Caki2 (cell line): Measurements from ENCODE around the gene CLEC4M. TPM values are rescaled to one million over a fixed set of nuclear protein-coding genes. Genes with fewer than 3 reads are reported as not detected.
"Not testable (repeated sequence)": the region's sequence is repeated elsewhere in the genome, so short reads cannot be mapped to it uniquely, and the experiment has no call there.

Experiments
- DNase-seq: peaks from one replicate; pipeline ENCODE4 v3.0.0-alpha.2; 2015; ENCODE audit warnings: low read depth
- in situ Hi-C: cut with HindIII; loops from 2 replicates; pipeline ENCODE4 v1.10.0; 2016; ENCODE audit warnings: low sequenced_read_pairs, low pct_unique_long_range_greater_than_20kb, mixed read lengths
- total RNA-seq: library from RNA; depleted of rRNA; stranded (reverse); fragments of >200 nt; shearing (Covaris generic); gene quantifications from 2 replicates; pipeline ENCODE4 v1.2.3, GENCODE V29; 2014; ENCODE audit warnings: low replicate concordance; rRNA removed

Gene CLEC4M
- total RNA-seq, 1 experiment from 2014 or later = not detected

DNA sequence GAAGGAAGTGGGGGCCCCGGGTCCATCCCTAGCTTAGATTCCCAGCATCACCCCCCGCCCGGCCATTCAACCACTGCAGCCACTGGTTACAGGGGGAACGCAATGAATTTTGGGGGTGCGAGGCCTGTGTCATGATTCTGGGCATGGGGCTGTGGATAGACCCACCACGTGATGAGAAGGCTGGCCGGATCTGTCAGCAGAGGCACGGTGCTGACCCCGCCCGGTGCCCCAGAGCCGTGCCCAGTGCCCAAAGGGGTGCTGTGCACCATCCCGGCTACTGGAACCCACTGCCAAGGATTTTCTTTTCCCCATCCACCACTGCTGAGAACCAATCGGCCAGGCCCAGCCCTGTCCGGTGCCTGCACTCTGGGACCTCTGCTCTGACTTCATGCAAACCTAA is 27.4 kb downstream of the CLEC4M start:
- no peak for DNase-seq
- in situ Hi-C loops = no loop called here

DNA sequence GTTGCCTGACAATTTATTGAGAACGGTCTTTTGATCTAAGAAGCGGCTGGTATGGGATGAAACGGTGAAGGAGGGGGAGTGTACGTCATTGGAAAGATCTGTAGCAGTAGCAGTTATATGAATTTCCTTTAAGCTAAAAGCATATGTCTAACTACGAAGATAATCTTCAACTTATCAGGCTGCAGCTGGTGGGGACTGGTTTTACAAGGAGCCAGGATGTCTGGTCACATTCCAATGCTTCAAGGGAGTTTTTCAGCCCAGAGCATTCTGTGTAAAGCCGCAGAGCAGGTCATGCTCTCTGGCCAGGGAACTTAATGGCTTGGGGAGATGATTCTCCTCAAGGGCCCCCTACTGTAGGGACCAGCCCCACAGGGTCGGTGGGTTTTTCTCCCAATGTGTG is 29.2 kb downstream of the CLEC4M start:
- in situ Hi-C loops = no loop called here
- DNase-seq = no peak

DNA sequence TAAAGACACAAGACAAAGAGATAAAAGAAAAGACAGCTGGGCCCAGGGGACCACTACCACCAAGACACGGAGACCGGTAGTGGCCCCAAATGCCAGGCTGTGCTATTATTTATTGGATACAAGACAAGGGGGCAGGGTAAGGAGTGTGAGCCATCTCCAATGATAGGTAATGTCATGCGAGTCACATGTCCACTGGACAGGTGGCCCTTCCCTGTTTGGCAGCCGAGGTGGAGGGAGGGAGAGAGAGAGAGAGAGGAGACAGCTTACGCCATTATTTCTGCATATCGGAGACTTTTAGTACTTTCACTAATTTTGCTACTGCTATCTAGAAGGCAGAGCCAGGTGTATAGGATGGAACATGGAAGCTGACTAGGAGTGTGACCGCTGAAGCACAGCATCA is 29.7 kb downstream of the CLEC4M start:
- DNase-seq, in situ Hi-C loops: not testable (repeated sequence)

DNA sequence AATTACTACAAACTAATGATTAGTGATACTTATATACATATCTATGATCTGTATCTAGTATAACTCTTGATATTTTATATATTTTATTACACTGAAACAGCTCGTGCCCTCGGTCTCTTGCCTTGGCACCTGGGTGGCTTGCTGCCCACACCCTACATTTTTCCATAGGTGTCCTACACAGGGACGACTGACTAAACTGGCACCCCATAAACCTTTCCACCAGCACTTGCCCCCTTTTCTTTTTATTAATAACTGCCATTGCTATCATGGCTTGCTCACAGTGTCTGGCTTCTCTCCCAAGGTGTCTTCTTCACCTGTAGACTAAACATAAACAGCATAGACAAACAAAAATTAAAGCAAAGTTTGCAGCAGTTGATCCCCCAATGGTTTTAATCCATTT is 30.4 kb downstream of the CLEC4M start:
- in situ Hi-C loops = no loop called here
- DNase-seq = no peak

DNA sequence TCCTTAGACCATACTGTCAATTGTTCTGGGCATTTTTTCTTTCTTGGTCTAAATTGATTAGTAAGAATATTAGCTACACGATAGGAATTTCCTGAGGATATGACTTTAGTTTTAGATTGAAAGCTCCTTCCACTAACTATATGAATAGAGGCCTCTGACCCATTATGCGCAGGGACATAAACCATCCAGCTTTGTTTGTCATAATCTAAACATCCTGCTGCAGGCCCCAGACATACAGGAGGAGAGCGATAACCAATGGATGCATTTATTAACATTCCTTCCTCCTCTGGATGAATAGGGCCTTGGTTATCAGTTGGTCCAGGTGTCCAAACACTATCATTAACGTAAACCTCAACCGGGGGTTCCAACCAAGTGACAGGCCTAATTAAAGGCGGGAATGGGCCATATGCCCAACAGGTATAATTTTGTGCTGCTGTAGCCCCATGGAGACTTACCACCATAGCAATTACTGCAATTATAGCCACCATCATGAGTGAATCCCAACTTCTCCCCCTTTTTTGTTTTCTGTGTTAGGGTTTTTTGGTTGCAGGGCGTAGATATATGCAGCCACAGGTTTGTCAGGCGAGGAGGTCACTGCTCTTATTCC is 32.6 kb downstream of the CLEC4M start:
- no peak for DNase-seq
- in situ Hi-C loops = no loop called here

DNA sequence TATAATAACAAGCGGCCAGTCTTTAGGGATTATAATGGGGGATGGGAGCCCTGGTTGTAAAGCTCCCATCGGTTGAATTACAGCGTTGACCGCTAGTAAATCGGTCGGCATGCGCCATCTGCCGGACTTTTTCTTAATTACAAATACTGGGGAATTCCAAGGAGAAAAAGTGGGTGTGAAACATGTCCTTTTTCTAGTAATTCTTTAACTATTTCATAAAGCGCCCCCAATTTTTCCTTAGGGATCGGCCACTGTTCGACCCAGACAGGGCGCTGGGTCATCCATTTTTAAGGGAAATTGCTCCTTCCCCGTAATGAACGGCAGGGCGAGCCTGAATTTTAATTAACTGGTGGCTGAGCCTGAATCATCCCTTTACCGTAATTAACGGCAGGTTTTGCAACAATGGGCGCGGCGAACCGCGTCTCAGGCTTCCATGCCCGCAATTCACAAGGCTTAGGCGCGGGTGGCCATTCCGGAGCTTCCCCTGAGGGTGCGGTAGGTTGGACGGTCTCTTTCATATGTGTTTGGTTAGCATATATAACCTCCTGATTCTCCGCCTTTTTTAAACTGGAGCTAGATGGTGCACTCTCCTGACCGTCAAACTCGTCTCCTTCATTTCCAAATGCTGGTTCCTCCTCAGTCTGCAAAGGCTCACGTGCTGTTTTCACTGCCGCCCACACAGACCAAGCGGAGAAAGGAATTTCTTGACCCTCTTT is 36.8 kb downstream of the CLEC4M start:
- DNase-seq = peak; percentile 50
- in situ Hi-C loops = no loop called here

DNA sequence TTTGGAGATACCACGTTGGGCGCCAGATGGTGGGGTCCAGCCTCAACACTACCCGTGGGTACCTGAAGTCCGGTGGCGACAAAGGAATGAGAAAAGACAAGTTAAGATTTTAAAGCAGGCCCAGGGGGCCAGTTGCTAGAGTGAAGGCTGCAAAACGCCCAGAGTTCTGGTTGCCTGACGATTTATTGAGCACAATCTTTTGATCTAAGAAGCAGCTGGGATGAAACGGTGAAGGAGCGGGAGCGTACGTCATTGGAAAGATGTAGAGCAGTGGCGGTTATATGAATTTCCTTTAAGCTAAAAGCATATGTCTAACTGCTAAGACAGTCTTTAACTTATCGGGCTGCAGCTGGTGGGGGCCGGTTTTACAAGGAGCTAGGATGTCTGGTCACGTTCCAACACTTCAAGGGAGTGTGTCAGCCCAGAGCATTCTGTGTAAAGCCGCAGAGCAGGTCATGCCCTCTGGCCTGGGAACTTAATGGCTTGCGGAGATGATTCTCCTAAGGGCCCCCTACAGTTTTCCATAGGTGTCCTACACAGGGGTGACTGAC is 38.1 kb downstream of the CLEC4M start:
- in situ Hi-C loops = no loop called here
- DNase-seq = no peak

DNA sequence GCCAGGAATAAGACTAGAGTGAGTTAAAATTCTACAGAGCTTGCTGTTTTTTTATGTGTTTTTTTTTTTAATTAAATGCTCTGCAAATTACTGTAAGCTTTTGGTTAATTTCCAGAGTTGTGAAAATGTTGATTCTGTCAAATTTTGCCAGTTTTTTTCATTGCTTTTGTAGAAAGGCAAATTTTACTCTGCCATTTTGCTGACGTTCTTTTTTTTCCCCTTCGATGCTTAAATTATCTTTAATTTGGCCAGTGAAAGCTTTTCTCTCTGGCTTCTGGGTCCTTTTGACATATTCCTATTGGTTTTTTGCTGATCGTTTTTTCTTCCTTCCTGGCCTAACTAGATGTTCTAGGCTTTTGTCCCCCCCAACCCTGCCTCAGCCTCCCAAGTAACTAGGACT is 43.2 kb downstream of the CLEC4M start:
- in situ Hi-C loops = no loop called here
- no peak for DNase-seq

DNA sequence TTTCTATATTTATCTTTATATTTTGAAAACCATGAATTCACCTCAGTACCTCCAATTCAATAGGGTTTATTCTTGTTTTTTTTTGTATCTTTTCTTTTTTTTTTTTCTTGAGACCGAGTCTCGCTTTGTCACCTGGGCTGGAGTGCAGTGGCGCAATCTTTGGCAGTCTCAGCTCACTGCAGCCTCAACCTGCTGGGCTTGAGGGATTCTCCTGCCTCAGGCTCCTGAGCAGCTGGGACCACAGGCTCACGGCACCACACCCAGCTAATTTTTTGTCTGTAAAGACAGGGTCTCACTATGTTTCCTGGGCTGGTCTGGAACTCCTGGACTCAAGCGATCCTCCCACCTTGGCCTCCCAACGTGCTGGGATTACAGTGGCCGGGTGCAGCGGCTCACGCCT is 43.8 kb downstream of the CLEC4M start:
- DNase-seq = no peak
- in situ Hi-C loops = no loop called here

DNA sequence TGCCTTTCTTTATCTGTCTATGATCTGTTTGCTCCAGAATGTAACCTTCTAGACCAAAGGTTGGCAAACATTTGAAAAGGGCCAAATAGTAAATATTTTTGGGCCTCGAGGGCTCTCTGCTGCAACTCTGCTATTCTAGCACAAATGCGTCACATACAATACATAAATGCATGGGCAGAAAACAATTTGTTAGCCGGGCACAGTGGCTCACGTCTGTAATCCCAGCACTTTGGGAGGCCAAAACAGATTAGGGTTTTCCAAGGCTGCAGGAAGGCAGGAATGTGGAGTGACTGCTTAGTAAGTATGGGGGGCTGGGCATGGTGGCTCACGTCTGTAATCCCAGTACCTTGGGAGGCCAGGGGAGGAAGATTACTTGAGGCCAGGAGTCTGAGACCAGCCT is 45.1 kb downstream of the CLEC4M start:
- in situ Hi-C loops = no loop called here
- no peak for DNase-seq

DNA sequence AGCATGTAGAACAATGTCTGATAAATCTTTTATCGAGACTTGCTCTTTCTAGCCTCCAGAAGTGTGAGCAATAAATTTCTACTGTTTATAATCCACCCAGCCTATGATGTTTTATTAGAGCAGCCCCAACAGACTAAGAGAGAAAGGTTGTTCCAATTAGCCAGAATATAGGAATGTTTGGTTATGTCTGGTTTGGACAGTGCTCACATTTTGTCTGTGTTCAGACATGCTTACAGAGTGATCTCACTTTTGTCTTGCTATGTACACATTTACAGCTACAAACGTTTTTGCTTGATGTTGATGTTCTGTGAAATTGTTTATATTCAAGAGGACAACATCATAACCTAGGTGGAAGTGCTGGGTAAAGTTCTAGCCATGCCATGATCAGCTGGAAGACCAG is 48.9 kb downstream of the CLEC4M start:
- no peak for DNase-seq
- in situ Hi-C loops = no loop called here

DNA sequence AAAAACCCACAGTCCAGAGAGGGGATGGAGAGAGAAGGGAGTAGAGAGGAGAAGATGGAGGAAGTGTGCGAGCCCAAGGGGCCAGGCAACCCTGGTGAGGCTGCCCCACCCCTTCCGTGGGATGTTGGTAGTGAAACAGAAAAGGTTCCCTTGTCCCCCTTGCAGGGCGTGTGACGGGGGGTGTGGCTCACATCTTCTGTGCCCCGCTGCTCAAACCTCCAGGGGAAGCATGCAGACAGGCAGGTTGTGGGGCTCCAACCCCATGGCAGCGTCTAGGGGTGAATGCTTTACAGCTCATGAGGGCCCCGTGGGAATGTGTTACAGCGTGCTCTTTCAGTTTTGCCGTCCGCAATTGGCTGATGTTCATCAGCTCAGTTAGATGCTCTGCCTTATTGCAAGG is 52.3 kb downstream of the CLEC4M start:
- DNase-seq = no peak
- in situ Hi-C loops = no loop called here

DNA sequence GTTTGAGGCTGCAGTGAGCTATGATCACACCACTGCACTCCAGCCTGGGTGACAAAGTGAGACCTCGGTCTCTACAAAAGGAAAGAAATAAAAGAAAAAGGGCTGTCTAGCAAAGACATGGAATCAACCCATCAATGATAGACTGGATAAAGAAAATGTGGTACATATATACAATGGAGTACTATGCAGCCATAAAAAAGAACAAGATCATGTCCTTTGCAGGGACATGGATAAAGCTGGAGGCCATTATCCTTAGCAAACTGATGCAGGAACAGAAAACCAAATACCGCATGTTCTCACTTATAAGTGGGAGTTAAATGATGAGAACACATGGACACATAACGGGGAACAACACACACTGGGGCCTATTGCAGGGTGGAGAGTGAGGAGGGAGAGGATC is 53.0 kb downstream of the CLEC4M start:
- DNase-seq, in situ Hi-C loops: not testable (repeated sequence)

DNA sequence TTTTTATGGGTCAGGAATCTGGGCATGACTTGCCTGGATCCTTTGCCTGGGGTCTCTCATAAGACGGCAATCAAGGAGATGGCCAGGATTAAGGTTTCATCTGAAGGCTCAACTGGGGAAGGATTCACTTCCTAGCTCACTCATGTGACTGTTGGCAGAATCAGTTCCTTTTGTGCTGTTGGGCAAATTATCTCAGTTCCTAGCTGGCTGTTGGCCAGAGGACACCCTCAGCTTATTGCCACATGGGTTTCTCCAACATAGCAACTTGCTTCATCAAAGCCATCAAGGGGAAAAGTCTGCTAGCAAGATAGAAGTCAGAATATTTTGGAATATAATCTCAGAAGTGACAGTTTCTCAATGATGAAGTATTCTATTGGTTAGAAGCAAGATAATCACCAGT is 54.8 kb downstream of the CLEC4M start:
- in situ Hi-C loops = no loop called here
- DNase-seq = no peak

DNA sequence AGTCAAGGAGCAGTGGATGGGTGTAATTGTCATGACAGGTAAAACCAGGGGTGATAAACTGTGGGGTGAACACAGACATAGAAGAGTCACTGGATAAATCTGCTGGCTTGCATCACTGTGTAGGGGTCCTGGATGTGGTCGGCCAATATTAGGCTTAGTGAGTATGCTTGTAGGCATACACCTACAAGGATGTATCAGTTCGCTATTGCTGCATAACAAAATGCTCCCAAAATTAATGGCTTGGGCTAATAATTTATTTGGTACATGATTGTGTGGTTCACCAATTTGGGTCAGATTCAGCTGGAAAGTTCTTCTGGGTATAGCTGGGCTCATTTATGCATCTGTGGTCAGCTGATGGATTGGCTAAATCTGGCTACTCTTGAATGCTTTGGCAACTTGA is 55.8 kb downstream of the CLEC4M start:
- in situ Hi-C loops = no loop called here

More for the DNA sequence above, 55.8 kb downstream of the CLEC4M start:
- no peak for DNase-seq

Other genes with a start within 250 kb of the CLEC4M start
- gene ZNF358, start 247.1 kb upstream of the CLEC4M start, total RNA-seq = 22.9 and 33.6 TPM in 2 replicates
- 0.61 and 3.2 TPM in 2 replicates for gene MCOLN1, start 240.6 kb upstream of the CLEC4M start, total RNA-seq
- gene PNPLA6, start 227.5 kb upstream of the CLEC4M start, total RNA-seq = 38.0 and 39.4 TPM in 2 replicates
- gene CAMSAP3, start 167.4 kb upstream of the CLEC4M start, total RNA-seq = 3.9 and 5.2 TPM in 2 replicates
- 29.7 and 79.6 TPM in 2 replicates for gene XAB2, start 133.7 kb upstream of the CLEC4M start, total RNA-seq
- gene PET100, start 133.4 kb upstream of the CLEC4M start, total RNA-seq = 42.7 and 45.1 TPM in 2 replicates
- gene PCP2, start 129.5 kb upstream of the CLEC4M start, total RNA-seq = not detected in 2 replicates
- gene STXBP2, start 126.1 kb upstream of the CLEC4M start, total RNA-seq = 7.1 and 14.5 TPM in 2 replicates
- gene RETN, start 94.2 kb upstream of the CLEC4M start, total RNA-seq = not detected in 2 replicates
- not detected in 2 replicates for gene MCEMP1, start 86.2 kb upstream of the CLEC4M start, total RNA-seq
- gene TRAPPC5, start 82.4 kb upstream of the CLEC4M start, total RNA-seq = 83.3 and 104 TPM in 2 replicates
- gene FCER2, start 61.1 kb upstream of the CLEC4M start, total RNA-seq = not detected in 2 replicates
- not detected in 2 replicates for gene CLEC4G, start 31.1 kb upstream of the CLEC4M start, total RNA-seq
- not detected in 2 replicates for gene CD209, start 15.7 kb upstream of the CLEC4M start, total RNA-seq
- 2.9 and 10.7 TPM in 2 replicates for gene EVI5L, start 67.0 kb downstream of the CLEC4M start, total RNA-seq
- gene PRR36, start 111.1 kb downstream of the CLEC4M start, total RNA-seq = 0.03 TPM in 1 of 2 replicates, not detected in the other
- gene LRRC8E, start 125.3 kb downstream of the CLEC4M start, total RNA-seq = 14.7 and 15.9 TPM in 2 replicates
- 5.0 and 8.6 TPM in 2 replicates for gene MAP2K7, start 140.6 kb downstream of the CLEC4M start, total RNA-seq
- not detected in 2 replicates for gene TGFBR3L, start 151.6 kb downstream of the CLEC4M start, total RNA-seq
- 18.8 and 19.2 TPM in 2 replicates for gene SNAPC2, start 157.1 kb downstream of the CLEC4M start, total RNA-seq
- 2.0 and 11.1 TPM in 2 replicates for gene CTXN1, start 162.9 kb downstream of the CLEC4M start, total RNA-seq
- gene TIMM44, start 180.4 kb downstream of the CLEC4M start, total RNA-seq = 19.4 and 58.8 TPM in 2 replicates
- gene ELAVL1, start 242.4 kb downstream of the CLEC4M start, total RNA-seq = 40.3 and 47.1 TPM in 2 replicates